H1 (cell line): ENCODE measurements around the gene TLR9. TPM values are rescaled to one million over a fixed set of nuclear protein-coding genes. Genes with fewer than 3 reads are reported as not detected.

ENCODE experiments used
- BRCA1 ChIP-seq: IDR thresholded peaks from 2 replicates; pipeline ENCODE4 v1.6.1; 2012; ENCODE audit warnings: low read depth, low read length, improper control_type of control experiment
- CHD2 ChIP-seq: IDR thresholded peaks from 2 replicates; pipeline ENCODE4 v1.6.1; 2012; ENCODE audit warnings: low read length, improper control_type of control experiment
- EGR1 ChIP-seq: IDR thresholded peaks from 2 replicates; pipeline ENCODE4 v1.6.1; 2011; ENCODE audit warnings: low read depth, low read length, borderline replicate concordance
- MAFK ChIP-seq: IDR thresholded peaks from 2 replicates; pipeline ENCODE4 v1.6.1; 2012; ENCODE audit warnings: low read depth, mild to moderate bottlenecking, improper control_type of control experiment, low read length
- RAD21 ChIP-seq, 2 experiments: IDR thresholded peaks in 1 of 2; conservative IDR thresholded peaks in 1 of 2; 2 replicates each; pipeline ENCODE4 v1.6.1; 2011; ENCODE audit warnings: low read depth in 2 of 2, low read length in 2 of 2, improper control_type of control experiment in 1 of 2, inconsistent platforms in 1 of 2, mild to moderate bottlenecking in 1 of 2, moderate library complexity in 1 of 2
- polyA plus RNA-seq, 7 experiments: library from polyadenylated mRNA; depleted of rRNA in 3 of 7; stranded (reverse) in 5 of 7; unstranded in 2 of 7; fragments of >200 nt in 5 of 7; fragments of 200-250 nt in 2 of 7; gene quantifications; 1 replicate in 5 of 7; 2 replicates in 1 of 7; 4 replicates in 1 of 7; pipeline versions ENCODE4 v1.2.1 to v1.2.3, GENCODE V29; 2011 to 2013; ENCODE audit warnings: missing spikeins in 2 of 7, mixed read lengths in 2 of 7
- total RNA-seq: library from RNA; stranded (reverse); fragmentation: NEBNext Ultra II Directional; extraction: Animal tissue kit (Norgen Biotek cat#: 25700); gene quantifications from 2 replicates; pipeline ENCODE4 v1.2.1, GENCODE V29; 2021

TLR9 gene
- total and polyA plus RNA-seq, 2 of the 8 experiments (the other 6 are each of a cell fraction or from before 2014, with no cell fraction given): 0.05 TPM; not detected in 1

GRCh38 chr3:52205727-52206372 is 19.6 kb downstream of the TLR9 start (continued):
- TF ChIP-seq RAD21 (IDR thresholded peaks at IDR 0.05 in 1 of 2, conservative IDR thresholded peaks at IDR 0.05 in 1 of 2; ENCODE audit: low read depth in 2 of 2, low read length in 2 of 2): no peak
- no peak for TF ChIP-seq CHD2
- TF ChIP-seq EGR1: no peak
- no peak for TF ChIP-seq BRCA1
- TF ChIP-seq MAFK: no peak
